Amniotic epithelial cell (primary cell): Measurements from ENCODE around the gene HMCN1.
A peak's percentile ranks its signal among the peaks of the same experiment; 100 is the strongest.
"Not testable (repeated sequence)": the region's sequence is repeated elsewhere in the genome, so short reads cannot be mapped to it uniquely, and the experiment has no call there.

ENCODE experiments used
- DNase-seq: peaks from one replicate; pipeline ENCODE4 v3.0.0-alpha.2; 2010; ENCODE audit warnings: low read depth

HMCN1 gene

GRCh38 chr1:185853739-185854138 lies 119.5 kb downstream of the HMCN1 start:
- peak; percentile 58 for DNase-seq

GRCh38 chr1:185856482-185856881 lies 122.3 kb downstream of the HMCN1 start:
- no peak for DNase-seq

- no peak for DNase-seq
Measured at GRCh38 chr1:185857442-185857841, 123.3 kb downstream of the HMCN1 start.

GRCh38 chr1:185860311-185860710 lies 126.1 kb downstream of the HMCN1 start:
- DNase-seq, result no peak

- no peak for DNase-seq
Measured at GRCh38 chr1:185860859-185861258, 126.7 kb downstream of the HMCN1 start.

GRCh38 chr1:185861630-185862029 lies 127.4 kb downstream of the HMCN1 start:
- DNase-seq, result peak; percentile 72

GRCh38 chr1:185862235-185862634 lies 128.0 kb downstream of the HMCN1 start:
- DNase-seq, result peak; percentile 79

- DNase-seq, result no peak
Measured at GRCh38 chr1:185864331-185864730, 130.1 kb downstream of the HMCN1 start.

GRCh38 chr1:185864889-185865517 lies 130.8 kb downstream of the HMCN1 start:
- DNase-seq, result peak; percentile 87

- DNase-seq, result no peak
Measured at GRCh38 chr1:185869590-185869989, 135.4 kb downstream of the HMCN1 start.

- DNase-seq, result no peak
Measured at GRCh38 chr1:185871627-185872150, 137.5 kb downstream of the HMCN1 start.

- DNase-seq, result no peak
Measured at GRCh38 chr1:185874246-185874645, 140.1 kb downstream of the HMCN1 start.

- no peak for DNase-seq
Measured at GRCh38 chr1:185880330-185880729, 146.1 kb downstream of the HMCN1 start.

- no peak for DNase-seq
Measured at GRCh38 chr1:185880779-185881333, 146.7 kb downstream of the HMCN1 start.

GRCh38 chr1:185886046-185886445 lies 151.9 kb downstream of the HMCN1 start:
- no peak for DNase-seq

GRCh38 chr1:185886671-185887070 lies 152.5 kb downstream of the HMCN1 start:
- no peak for DNase-seq

GRCh38 chr1:185892831-185893403 lies 158.7 kb downstream of the HMCN1 start:
- not testable (repeated sequence) for DNase-seq

- DNase-seq, result peak; percentile 26
Measured at GRCh38 chr1:185894791-185895190, 160.6 kb downstream of the HMCN1 start.

GRCh38 chr1:185895208-185895900 lies 161.2 kb downstream of the HMCN1 start:
- DNase-seq, result peak; percentile 48

GRCh38 chr1:185896863-185897262 lies 162.7 kb downstream of the HMCN1 start:
- no peak for DNase-seq

- DNase-seq, result no peak
Measured at GRCh38 chr1:185906186-185906585, 172.0 kb downstream of the HMCN1 start.

GRCh38 chr1:185907246-185907645 lies 173.1 kb downstream of the HMCN1 start:
- DNase-seq, result no peak

- no peak for DNase-seq
Measured at GRCh38 chr1:185911978-185912377, 177.8 kb downstream of the HMCN1 start.
